ENCODE measurements around the gene PDZD8. TPM values are rescaled to one million over a fixed set of nuclear protein-coding genes. Genes with fewer than 3 reads are reported as not detected.

PDZD8 gene
- total and polyA plus RNA-seq, 5 donors, result 3.7 to 25.9 (median 24.0) TPM

GRCh38 chr10:117264782-117265181, 110.5 kb downstream of the PDZD8 start:
- H3K4me1 ChIP-seq (ENCODE audit: control insufficient read depth, insufficient read depth, low read length), result no peaks in the 10 kb centered on the region
- H3K4me3 ChIP-seq (ENCODE audit: low read length), result no peak overlapping the region
- H3K27me3 ChIP-seq (ENCODE audit: control insufficient read depth, insufficient read depth), result no peaks in the 10 kb centered on the region
- intact Hi-C loops (cut with DNase I), result no loop called here
- H3K9me3 ChIP-seq (ENCODE audit: control insufficient read depth, low read length), result no peaks in the 10 kb centered on the region
- ATAC-seq, result no peak
- no peak overlapping the region for H3K27ac ChIP-seq (ENCODE audit: low read length)
- 62% methylated on average over 7 of the region's 7 CpGs for WGBS
- DNase-seq, result no peak

GRCh38 chr10:117262903-117263293, 112.3 kb downstream of the PDZD8 start:
- Histone ChIP-seq H3K4me3 (ENCODE audit: low read length) (no peak overlapping the region), H3K27me3 (ENCODE audit: control insufficient read depth, insufficient read depth) (no peaks in the 10 kb centered on the region), H3K27ac (ENCODE audit: low read length) (no peak overlapping the region), H3K9me3 (ENCODE audit: control insufficient read depth, low read length) (no peaks in the 10 kb centered on the region), H3K4me1 (ENCODE audit: control insufficient read depth, insufficient read depth, low read length) (no peaks in the 10 kb centered on the region)
- ATAC-seq (no peak), DNase-seq (no peak)
- WGBS, result 77% methylated on average over 7 of the region's 7 CpGs
- intact Hi-C loops (cut with DNase I), result no loop called here

GRCh38 chr10:117262291-117262902, 112.8 kb downstream of the PDZD8 start:
- ATAC-seq (no peak), DNase-seq (no peak)
- Histone ChIP-seq H3K27ac (ENCODE audit: low read length) (no peak overlapping the region), H3K4me1 (ENCODE audit: control insufficient read depth, insufficient read depth, low read length) (no peaks in the 10 kb centered on the region), H3K4me3 (ENCODE audit: low read length) (no peak overlapping the region), H3K9me3 (ENCODE audit: control insufficient read depth, low read length) (no peaks in the 10 kb centered on the region), H3K27me3 (ENCODE audit: control insufficient read depth, insufficient read depth) (no peaks in the 10 kb centered on the region)
- 79% methylated on average over 10 of the region's 10 CpGs for WGBS
- intact Hi-C loops (cut with DNase I), result no loop called here

GRCh38 chr10:117261501-117261900, 113.7 kb downstream of the PDZD8 start:
- ATAC-seq (no peak), DNase-seq (no peak)
- no peak overlapping the region for H3K4me3 ChIP-seq (ENCODE audit: low read length)
- 75% methylated on average over 3 of the region's 3 CpGs for WGBS
- intact Hi-C loops (cut with DNase I), result no loop called here
- H3K27me3 ChIP-seq (ENCODE audit: control insufficient read depth, insufficient read depth), result no peaks in the 10 kb centered on the region
- H3K4me1 ChIP-seq (ENCODE audit: control insufficient read depth, insufficient read depth, low read length), result no peaks in the 10 kb centered on the region
- H3K27ac ChIP-seq (ENCODE audit: low read length), result no peak overlapping the region
- no peaks in the 10 kb centered on the region for H3K9me3 ChIP-seq (ENCODE audit: control insufficient read depth, low read length)

- WGBS, result 33% methylated on average over 4 of the region's 4 CpGs
- Histone ChIP-seq H3K27me3 (ENCODE audit: control insufficient read depth, insufficient read depth) (no peaks in the 10 kb centered on the region), H3K9me3 (ENCODE audit: control insufficient read depth, low read length) (no peaks in the 10 kb centered on the region), H3K4me3 (ENCODE audit: low read length) (no peak overlapping the region), H3K27ac (ENCODE audit: low read length) (no peak overlapping the region), H3K4me1 (ENCODE audit: control insufficient read depth, insufficient read depth, low read length) (no peaks in the 10 kb centered on the region)
- intact Hi-C loops (cut with DNase I), result no loop called here
- ATAC-seq (no peak), DNase-seq (no peak)
These were observed 115.2 kb downstream of the PDZD8 start for GRCh38 chr10:117260084-117260483.

- no peak overlapping the region for H3K27ac ChIP-seq (ENCODE audit: low read length)
- intact Hi-C loops (cut with DNase I), result no loop called here
- no peaks in the 10 kb centered on the region for H3K9me3 ChIP-seq (ENCODE audit: control insufficient read depth, low read length)
- H3K27me3 ChIP-seq (ENCODE audit: control insufficient read depth, insufficient read depth), result no peaks in the 10 kb centered on the region
- no peak overlapping the region for H3K4me3 ChIP-seq (ENCODE audit: low read length)
- no peak for ATAC-seq
- DNase-seq, result no peak
- H3K4me1 ChIP-seq (ENCODE audit: control insufficient read depth, insufficient read depth, low read length), result no peaks in the 10 kb centered on the region
- 55% methylated on average over 3 of the region's 3 CpGs for WGBS
These were observed 116.0 kb downstream of the PDZD8 start for GRCh38 chr10:117259279-117259678.

GRCh38 chr10:117257721-117258120, 117.5 kb downstream of the PDZD8 start:
- no peak overlapping the region for H3K4me3 ChIP-seq (ENCODE audit: low read length)
- no peak overlapping the region for H3K27ac ChIP-seq (ENCODE audit: low read length)
- 73% methylated on average over 3 of the region's 3 CpGs for WGBS
- intact Hi-C loops (cut with DNase I), result no loop called here
- H3K4me1 ChIP-seq (ENCODE audit: control insufficient read depth, insufficient read depth, low read length), result no peaks in the 10 kb centered on the region
- DNase-seq (no peak), ATAC-seq (no peak)
- H3K27me3 ChIP-seq (ENCODE audit: control insufficient read depth, insufficient read depth), result no peaks in the 10 kb centered on the region
- H3K9me3 ChIP-seq (ENCODE audit: control insufficient read depth, low read length), result no peaks in the 10 kb centered on the region

- Histone ChIP-seq H3K4me1 (ENCODE audit: control insufficient read depth, insufficient read depth, low read length) (no peaks in the 10 kb centered on the region), H3K27me3 (ENCODE audit: control insufficient read depth, insufficient read depth) (no peaks in the 10 kb centered on the region), H3K27ac (ENCODE audit: low read length) (no peak overlapping the region), H3K9me3 (ENCODE audit: control insufficient read depth, low read length) (no peaks in the 10 kb centered on the region), H3K4me3 (ENCODE audit: low read length) (no peak overlapping the region)
- DNase-seq, result no peak
- 71% methylated on average over 10 of the region's 10 CpGs for WGBS
- ATAC-seq, result no peak
- intact Hi-C loops (cut with DNase I), result no loop called here
These were observed 118.3 kb downstream of the PDZD8 start for GRCh38 chr10:117256910-117257309.

- 93% methylated on average over 9 of the region's 9 CpGs for WGBS
- intact Hi-C loops (cut with DNase I), result no loop called here
- Histone ChIP-seq H3K4me3 (ENCODE audit: low read length) (no peak overlapping the region), H3K27ac (ENCODE audit: low read length) (no peak overlapping the region), H3K4me1 (ENCODE audit: control insufficient read depth, insufficient read depth, low read length) (no peaks in the 10 kb centered on the region), H3K9me3 (ENCODE audit: control insufficient read depth, low read length) (no peaks in the 10 kb centered on the region), H3K27me3 (ENCODE audit: control insufficient read depth, insufficient read depth) (no peaks in the 10 kb centered on the region)
- DNase-seq (no peak), ATAC-seq (no peak)
These were observed 119.3 kb downstream of the PDZD8 start for GRCh38 chr10:117255835-117256460.

- intact Hi-C loops (cut with DNase I), result no loop called here
- Histone ChIP-seq H3K4me3 (ENCODE audit: low read length) (no peak overlapping the region), H3K9me3 (ENCODE audit: control insufficient read depth, low read length) (no peaks in the 10 kb centered on the region), H3K4me1 (ENCODE audit: control insufficient read depth, insufficient read depth, low read length) (no peaks in the 10 kb centered on the region), H3K27me3 (ENCODE audit: control insufficient read depth, insufficient read depth) (no peaks in the 10 kb centered on the region), H3K27ac (ENCODE audit: low read length) (no peak overlapping the region)
- ATAC-seq, result no peak
- DNase-seq, result no peak
- 77% methylated on average over 26 of the region's 26 CpGs for WGBS
These were observed 120.2 kb downstream of the PDZD8 start for GRCh38 chr10:117254774-117255735.

- Histone ChIP-seq H3K4me3 (ENCODE audit: low read length) (no peak overlapping the region), H3K9me3 (ENCODE audit: control insufficient read depth, low read length) (no peaks in the 10 kb centered on the region), H3K27me3 (ENCODE audit: control insufficient read depth, insufficient read depth) (no peaks in the 10 kb centered on the region), H3K4me1 (ENCODE audit: control insufficient read depth, insufficient read depth, low read length) (no peaks in the 10 kb centered on the region), H3K27ac (ENCODE audit: low read length) (no peak overlapping the region)
- ATAC-seq (no peak), DNase-seq (no peak)
- intact Hi-C loops (cut with DNase I), result no loop called here
- WGBS, result 75% methylated on average over 9 of the region's 9 CpGs
These were observed 120.9 kb downstream of the PDZD8 start for GRCh38 chr10:117254338-117254737.

Measured in right cardiac atrium (tissue), 5 donors.